NCI-H524 (cell line): Measurements from ENCODE around the gene ERC2.
"Not testable (repeated sequence)": the region's sequence is repeated elsewhere in the genome, so short reads cannot be mapped to it uniquely, and the experiment has no call there.

Source experiments
- DNase-seq, 2 experiments: peaks; one replicate each; lab custom pipeline; 2025; lab: John Stamatoyannopoulos, UW

Gene ERC2

DNA sequence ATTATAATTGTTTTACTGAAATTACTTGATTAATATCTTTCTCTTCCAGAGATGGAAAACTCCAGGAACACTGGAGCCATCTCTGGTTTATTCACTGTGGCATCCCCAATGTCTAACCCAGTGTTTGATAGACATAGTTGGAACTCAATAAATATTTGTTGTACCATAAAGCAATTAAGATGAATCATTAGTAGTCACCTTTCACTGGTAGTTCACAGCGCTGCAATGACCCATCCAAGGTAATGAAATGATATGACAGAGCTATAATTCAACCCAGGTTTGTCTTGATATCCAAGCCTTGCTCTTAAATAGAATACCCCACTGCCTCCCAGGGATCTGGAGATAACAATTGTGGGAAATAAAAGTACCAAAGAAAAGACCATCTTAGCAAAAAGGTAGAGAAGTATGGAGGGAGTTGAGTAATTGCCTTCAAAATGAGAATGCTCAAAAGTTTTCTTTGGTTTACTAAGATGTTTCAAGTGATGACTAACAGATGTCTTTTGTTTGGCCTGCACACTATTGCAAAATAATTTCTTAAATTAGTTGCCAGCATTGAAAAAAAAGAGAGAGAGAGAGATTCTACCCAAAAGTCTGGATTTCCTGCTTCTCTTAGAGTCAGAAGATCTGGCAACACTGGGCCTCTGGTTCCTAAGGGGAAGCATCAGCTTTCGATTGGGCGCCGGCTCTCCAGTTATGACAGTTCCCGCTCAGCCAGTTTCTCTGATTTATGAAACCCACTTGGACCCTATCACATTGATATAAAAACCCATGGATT, 348.5 kb downstream of the ERC2 start:
- DNase-seq, result no peak

DNA sequence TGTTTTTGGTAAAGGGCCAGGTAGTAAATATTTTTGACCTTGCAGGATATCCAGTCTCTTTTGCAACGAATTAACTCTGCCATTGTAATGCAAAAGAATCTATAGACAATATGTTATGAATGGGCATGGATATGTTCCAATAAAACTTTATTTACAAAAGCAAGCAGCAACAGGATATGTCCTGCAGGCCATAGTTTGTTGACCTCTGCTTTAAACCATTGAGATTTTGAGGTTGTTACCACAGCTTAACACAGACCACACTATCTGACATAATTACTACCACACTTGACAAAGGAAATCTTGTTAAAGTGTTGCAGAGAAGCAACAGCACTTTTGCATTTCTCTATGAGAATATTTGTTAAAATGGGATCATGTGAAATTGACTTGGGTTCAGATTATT, 349.3 kb downstream of the ERC2 start:
- DNase-seq, result no peak

DNA sequence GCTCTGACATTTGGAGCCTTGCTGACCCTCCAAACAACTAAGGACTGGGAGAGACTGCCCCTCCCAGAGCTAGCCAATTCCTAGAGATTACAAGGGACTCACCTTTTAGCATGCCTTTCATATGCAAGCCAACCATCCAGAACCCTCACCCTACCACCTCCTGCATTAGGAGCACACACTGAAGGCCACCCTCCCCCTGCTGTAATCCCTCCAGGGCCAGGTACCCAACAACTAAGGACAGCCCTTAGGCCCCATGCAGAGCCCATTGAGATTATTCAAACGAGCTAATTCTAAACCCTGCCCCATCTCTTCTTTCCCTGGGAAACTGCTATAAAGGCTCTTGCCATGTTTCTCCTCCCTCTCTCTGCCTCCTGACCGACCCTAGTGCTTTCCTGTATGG, 352.6 kb downstream of the ERC2 start:
- DNase-seq, result no peak

DNA sequence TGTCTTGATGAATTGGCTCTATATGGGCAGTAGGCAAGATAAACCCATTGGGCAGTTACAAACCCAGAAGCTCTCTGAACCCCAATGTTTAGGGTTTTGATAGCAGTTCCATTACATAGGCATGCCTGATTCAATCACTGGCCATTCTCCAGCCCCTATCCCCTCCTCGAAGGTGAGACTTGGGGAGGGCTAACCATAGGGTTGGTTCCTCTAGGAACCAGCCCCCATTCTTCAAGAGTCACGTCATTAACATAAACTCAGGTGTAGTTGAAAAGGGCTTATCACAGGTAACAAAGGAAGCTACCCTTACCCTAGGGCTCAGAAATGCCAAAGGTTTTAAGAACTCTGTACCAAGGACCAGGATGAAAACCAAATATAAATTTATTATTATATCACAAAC, 353.1 kb downstream of the ERC2 start:
- no peak for DNase-seq

DNA sequence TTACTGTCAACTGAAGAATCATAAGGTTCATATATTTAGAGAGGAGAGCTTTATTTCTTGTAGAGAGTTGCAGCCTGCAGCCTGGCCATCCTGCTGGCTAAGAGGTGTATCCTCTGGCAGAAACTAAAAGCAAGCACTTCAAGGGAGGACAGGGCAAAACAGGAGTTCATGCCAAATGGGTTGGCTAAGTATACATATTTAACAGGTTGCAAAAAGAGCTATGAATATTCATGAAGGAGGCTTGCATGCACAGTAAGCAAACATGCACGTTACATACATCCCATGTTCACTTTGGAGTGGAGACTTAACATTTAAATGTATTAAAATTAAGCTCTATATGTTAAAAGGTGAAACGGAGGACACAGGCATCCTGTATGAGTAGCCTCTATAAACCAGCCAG, 354.4 kb downstream of the ERC2 start:
- no peak for DNase-seq

DNA sequence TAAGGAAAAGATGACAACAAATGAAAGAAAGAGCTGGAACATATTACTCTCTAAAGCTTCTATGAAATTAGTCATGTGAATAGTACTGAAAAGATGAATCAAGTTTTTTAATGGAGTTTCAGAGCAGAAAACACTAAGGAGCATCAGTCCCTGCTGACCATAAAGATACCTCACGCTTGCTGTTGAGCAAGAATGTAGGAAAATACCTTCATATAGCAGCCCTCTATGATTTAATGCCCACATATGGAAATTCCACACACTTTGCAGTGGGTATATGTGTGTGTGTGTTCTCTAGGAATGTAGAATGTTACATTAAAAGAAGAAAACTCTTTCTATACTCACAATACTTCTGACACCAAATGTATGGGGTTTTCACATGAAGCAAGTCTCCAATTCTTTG, 355.0 kb downstream of the ERC2 start:
- DNase-seq, result no peak

DNA sequence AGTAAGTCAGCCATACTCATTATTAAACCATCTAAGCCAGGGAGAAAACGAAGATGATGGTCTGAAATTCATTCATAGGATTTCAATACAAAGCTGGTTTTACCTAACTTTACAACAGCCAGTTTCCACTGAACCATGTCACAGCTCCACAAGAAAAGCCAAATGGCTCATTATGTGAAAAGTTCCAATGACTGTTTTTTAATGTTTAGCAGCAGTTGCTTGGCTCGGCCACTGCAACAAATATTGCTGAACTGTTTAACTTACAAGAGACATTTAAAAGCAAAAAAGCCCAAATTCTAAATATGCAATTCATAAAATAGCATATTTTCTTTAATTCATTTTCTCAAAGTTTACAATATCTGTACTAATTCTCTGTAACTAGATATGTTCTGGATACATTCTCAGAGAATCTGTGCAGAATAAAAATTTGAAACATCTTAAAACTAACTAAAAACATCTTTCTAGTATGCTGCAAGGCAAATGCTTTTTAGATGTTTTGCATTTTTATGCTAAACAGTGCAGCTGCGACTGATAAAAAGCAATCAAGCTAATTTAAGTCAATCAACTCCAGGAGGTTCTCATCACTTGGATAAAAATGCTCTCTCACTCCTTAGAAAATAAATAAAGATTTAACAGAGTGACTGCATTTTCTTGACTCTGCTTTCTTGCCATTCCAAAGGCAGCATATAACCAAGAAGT, 356.5 kb downstream of the ERC2 start:
- DNase-seq, result no peak

DNA sequence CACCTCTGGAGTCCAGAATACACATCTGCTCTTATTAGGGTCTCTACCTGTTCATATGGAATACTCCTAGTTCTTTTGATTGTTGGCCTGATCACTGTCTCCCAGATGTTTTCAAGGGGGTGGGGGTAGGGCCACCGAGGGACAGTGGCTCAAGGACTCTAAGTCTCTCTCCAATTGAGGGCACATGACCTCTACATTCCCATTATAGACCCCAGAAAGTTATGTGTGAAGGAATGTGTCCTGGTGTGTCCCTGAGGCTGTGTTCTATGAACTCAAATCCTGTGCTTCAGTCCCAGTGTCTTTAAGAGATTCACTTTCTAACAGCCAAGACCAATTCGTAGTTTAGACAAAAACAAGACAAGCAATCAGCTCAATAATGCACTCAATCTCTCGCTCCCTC, 357.4 kb downstream of the ERC2 start:
- DNase-seq, result no peak

DNA sequence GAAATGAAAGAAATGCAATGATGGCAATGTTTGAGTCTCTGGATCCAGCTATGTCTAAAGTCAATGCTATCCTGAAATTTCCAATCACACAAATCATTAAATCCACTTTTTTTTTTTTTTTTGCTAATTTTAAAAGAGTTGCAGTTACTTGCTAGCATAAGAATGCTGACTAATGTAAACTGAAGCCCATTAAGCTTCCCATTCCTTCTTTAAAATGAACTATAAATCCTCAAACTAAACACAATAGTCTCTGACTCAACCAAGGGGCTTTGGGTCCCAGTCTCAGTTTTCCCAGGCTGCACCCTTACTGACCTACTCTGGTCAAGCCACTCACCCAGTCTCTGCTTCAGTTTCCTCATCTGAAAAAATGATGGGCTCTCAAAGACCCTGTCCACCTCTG, 361.1 kb downstream of the ERC2 start:
- no peak for DNase-seq

DNA sequence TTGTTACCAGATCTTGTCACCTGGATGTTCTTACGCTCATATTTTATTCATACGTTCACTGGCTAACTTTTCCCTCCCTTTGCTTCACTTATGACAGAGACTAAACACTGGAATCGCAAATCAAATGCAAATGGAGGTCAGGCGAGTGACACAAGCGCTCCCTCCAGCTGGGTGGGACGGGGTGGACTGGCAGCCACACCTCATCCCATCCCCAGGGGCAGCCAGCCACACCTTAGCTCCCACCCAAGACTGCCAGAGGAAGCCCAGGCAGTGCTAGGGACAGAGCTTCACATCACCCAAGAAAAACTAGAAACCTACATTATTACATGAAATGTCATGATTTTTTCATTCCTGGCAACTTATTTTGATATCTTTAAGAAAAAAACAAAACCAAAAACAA, 366.2 kb downstream of the ERC2 start:
- no peak for DNase-seq

DNA sequence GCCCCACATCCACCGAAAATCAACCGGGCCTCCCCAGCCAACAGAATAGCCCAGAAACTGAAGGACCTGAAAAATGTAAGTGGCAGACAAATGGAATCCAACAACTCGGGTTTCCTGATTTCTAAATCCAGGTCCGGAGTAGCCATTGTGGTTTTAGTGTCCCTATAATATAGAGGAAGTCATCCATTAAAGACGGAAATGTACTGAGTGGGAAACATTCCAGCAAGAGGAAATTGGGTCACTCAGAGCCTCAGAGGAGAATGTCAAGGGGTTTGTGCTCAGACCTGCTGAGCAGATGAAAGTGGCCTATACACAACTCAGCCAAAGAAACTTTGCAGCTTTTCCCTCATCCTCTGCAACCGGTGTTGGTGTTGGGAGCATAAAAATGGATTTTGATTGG, 366.7 kb downstream of the ERC2 start:
- no peak for DNase-seq

DNA sequence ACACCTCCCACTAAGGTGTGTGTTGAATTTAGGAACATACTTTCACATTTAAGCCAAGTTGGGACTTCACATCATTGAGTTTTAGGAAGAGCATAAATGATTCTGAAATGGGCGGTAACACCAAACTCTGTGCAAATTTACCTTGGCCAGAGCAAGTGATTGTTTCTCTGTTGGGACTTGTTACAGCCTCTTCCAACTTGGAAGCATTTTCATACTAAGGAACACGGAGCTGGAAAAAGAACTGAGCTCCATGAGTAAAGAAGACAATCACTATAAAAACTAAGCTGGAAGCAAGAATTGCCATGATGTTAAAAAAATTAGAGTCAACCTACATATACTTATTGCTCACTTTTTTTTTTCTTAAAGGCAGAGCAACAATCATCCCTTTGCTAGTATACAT, 371.3 kb downstream of the ERC2 start:
- no peak for DNase-seq

DNA sequence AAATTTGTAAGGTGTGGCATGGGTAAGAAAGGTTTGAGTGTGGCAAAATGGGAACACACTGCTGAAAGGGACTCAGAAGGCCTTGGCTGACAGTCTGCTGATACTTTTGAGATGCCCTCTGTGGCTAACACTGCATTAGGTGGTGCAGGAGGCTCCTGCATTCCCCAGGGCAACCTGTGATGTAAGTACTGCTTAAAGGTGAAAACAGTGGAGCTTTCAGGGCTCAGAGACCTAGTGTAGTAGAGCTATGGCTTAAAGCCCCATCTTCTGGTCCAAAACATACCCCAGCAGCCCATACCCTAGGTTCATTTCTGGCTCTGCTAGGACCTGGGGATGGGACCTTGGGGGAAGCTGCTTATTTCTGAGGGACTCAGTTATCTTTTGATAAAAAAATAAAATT, 374.1 kb downstream of the ERC2 start:
- no peak for DNase-seq

DNA sequence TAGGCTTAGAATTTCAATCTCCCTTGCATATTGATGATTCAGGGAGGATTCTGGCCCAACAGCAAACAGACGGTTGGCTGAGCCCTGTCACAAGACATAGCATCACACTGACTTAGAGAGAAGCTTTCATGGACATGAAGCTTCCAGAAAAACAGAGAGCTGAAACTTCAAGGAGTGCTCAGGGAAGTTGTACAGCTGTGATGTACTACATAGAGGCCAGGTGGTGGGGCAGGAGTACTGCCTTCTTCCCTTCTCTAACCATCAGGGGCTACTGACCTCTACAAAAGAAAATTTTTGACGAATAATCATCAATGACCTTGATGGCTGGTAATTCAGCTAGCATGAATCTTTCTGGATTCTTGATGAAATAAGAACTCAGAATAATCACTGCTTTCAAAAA, 378.5 kb downstream of the ERC2 start:
- DNase-seq, result no peak

DNA sequence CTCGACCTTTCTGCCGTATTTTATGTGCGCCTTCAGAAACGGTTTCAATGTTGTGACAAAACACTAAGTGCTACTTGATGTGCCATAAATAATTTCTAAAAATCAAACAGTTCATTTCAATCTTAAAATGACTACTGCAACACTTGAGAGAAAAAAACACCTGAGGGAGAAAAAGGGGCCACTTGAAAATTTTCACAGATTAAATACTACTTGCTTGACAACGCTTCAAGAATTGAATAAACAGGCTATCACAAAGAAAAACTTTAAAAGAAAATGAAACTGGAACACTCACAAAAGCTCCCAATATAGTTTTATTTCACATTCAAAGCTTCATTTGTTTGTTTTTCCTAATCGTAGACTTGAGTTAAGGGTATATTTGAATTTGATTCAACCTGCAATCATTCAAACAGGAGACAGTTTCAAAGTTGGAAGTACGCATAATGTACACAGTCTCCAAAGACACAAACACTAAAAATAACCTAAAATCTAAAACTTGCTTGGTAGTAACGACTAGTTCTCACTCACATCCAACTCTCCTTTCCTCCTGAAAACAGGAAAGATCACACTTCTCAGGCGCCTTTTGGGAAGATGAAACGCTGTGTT, 380.7 kb downstream of the ERC2 start:
- no peak for DNase-seq

DNA sequence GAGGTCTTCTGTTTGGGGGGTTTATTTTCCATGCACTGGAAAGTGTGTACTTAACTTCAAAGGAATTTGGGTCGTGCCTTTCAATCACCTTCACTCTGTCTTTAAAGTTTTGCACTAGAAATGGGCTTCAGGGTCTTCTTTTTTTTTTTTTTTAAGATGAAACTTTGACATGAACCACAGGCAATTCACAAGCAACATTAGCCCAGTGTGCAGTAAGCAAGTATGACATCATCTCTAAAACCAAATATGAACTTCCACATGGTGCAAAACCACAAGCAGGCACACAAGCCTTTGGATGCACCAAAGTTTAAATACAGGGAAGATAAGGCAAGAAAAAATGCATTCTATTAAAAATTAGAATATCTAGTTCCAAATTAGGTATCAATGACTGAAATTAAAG, 381.9 kb downstream of the ERC2 start:
- DNase-seq, result no peak

DNA sequence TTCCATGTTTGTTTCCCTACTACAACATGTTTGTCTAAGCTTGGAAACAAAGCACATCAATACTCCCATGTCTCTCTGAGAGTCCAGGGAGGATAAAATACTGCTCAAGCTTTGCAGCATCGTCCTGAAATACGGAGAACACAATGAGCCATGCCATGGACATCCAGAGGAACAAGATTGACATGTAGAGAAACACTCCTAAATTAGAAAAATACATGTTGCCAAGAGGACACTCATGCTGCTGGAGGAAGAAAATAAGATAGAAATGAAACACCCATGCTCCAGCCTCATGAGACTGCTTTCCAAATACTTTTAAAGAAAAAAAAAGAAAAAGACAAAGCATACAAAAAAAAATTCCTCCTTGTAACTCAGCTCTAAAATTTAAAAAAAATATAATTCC, 387.0 kb downstream of the ERC2 start:
- no peak for DNase-seq

DNA sequence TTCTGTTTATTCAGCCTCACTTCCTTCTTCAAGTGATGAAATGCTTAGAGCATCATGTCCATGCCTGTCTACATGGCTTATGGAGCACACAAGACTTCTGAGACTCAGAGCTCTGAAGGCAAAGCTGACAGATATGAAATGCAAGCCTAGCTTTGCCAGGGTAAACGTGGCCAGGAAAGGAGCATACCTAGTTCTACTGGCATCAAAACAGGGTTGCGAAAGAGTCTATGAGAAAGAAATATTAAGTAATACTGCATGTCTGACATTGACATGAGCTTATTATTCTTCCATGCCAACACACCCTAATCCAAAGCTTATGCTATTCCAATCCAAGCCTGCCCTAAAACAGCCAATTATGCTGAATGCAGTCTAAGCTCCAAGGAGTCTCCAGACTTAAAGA, 391.5 kb downstream of the ERC2 start:
- DNase-seq, result no peak

DNA sequence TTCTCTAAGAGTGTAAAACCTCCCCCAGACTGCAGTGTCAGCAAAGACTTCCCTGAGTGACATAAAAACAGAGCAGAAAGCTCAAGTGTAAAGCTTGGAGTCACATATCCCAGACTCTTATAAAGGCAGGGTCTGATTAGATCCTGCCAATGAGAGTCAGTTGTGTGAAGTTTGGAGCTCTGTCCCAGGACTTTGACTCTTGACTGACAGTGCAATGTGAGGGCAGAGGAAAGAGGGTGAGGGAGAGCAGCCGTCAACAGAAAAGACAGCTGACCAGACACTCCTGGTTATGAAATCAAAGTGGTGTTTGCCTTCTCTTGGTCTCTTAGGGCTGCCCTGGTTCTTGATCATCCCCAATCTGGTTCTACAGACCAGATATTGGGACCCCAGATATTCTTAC, 393.2 kb downstream of the ERC2 start:
- no peak for DNase-seq

DNA sequence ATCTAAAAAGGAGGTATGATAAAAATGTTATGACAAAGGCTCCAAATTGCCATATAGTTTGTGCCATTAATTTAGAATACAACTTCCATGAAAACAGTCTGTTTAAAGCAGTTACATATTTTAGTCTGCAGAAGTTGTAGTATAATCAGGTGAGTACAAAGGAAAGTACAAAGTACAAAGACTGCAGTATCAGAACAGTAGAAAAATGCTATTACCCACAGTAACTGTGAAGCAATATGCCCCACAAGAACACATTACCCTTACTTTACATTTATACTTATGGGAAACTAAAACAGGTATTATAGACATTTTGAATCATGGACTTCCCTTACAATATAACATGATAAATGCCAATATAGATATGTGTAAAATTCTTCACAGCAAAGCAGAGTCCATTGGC, 398.5 kb downstream of the ERC2 start:
- DNase-seq, result no peak

DNA sequence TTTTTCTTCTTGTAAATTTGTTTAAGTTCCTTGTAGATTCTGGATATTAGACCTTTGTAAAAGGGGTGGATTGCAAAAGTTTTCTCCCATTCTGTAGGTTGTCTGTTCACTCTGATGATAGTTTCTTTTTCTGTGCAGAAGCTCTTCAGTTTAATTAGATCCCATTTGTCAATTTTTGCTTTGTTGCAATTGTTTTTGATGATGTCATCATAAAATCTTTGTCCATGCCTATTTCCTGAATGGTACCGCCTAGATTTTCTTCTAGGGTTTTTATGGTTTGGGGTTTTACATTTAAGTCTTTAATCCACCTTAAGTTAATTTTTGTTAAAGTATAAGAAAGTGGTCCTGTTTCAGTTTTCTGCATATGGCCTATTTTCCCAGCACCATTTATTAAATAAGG, 401.9 kb downstream of the ERC2 start:
- not testable (repeated sequence) for DNase-seq

DNA sequence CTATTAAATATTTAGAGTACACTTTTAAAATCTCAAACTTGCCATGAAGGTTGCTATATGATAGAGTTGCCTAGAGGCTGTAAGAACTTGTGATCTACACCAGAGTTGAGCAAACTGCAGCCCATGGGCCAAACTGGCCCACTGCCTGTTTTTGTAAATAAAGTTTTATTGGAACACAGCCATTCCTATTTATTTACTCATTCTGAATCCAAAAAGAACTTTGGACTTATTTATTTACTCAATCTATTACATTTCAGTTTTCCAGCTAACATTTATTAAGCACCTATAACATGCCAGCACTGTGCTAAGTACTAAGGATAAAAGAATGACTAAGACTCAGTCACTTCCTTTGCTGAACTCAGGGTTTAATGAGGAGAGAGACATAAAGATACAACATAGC, 403.6 kb downstream of the ERC2 start:
- DNase-seq, result no peak

DNA sequence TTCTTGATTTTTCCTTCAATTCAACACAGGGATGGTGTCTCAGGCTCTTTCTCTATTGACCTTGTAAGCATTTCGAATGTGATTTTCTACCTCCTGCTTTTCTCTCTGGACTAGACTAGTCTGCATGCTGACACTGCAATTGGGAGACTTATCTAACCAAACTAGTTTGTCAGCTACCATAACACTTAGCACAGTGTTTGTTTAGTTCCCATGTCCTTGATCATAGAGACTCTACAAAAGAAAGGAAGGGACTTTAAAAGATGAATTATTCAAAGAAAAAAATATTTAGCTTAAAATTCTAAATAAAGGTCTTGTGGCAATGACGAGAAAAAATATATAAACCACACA, 407.0 kb downstream of the ERC2 start:
- no peak for DNase-seq
